WTC11 (cell line): ENCODE results near the gene APCS. TPM values are rescaled to one million over a fixed set of nuclear protein-coding genes. Genes with fewer than 3 reads are reported as not detected.

ENCODE experiments used
- ATAC-seq: fragments of 200-7000 bp; cut with Tn5 transposase; 2 replicates; pipeline ENCODE4 v1.10.0; 2021; ENCODE audit warnings: mild to moderate bottlenecking, moderate library complexity
- CTCF ChIA-PET: fragments of 300-600 bp; sonication (Branson Sonifier 250); formaldehyde crosslinking; loops from one replicate; lab custom pipeline; 2021; ENCODE audit warnings: antibody characterized with exemption; lab: Charles Lee
- POLR2A ChIA-PET: fragments of 350-600 bp; sonication (Branson Sonifier 250); formaldehyde crosslinking; loops from one replicate; lab custom pipeline; 2021; ENCODE audit warnings: antibody characterized with exemption; lab: Charles Lee
- DNase-seq: peaks from one replicate; pipeline ENCODE4 v3.0.0; 2021; ENCODE audit warnings: low spot score
- H3K27ac Mint-ChIP-seq: 2 replicates; pipeline ENCODE4 v1.8.0; 2021; ENCODE audit warnings: mixed read lengths
- H3K27me3 Mint-ChIP-seq: 2 replicates; pipeline ENCODE4 v1.8.0; 2021; ENCODE audit warnings: low read depth, mild to moderate bottlenecking, moderate library complexity, mixed read lengths
- H3K36me3 Mint-ChIP-seq: 2 replicates; pipeline ENCODE4 v1.8.0; 2021; ENCODE audit warnings: mixed read lengths
- H3K4me1 Mint-ChIP-seq: 2 replicates; pipeline ENCODE4 v1.8.0; 2022; ENCODE audit warnings: mixed read lengths
- H3K4me3 Mint-ChIP-seq: 2 replicates; pipeline ENCODE4 v1.8.0; 2021; ENCODE audit warnings: mild to moderate bottlenecking, moderate library complexity, mixed read lengths
- H3K9me3 Mint-ChIP-seq: 2 replicates; pipeline ENCODE4 v1.8.0; 2021; ENCODE audit warnings: mixed read lengths
- ETV6 ChIP-seq: sonication (generic); formaldehyde crosslinking; IDR thresholded peaks from 2 replicates; pipeline ENCODE4 v1.8.1; 2022; ENCODE audit warnings: mild to moderate bottlenecking, missing genetic modification reagents
- FOXJ3 ChIP-seq: sonication (generic); formaldehyde crosslinking; IDR thresholded peaks from 2 replicates; pipeline ENCODE4 v1.9.0; 2021; ENCODE audit warnings: missing genetic modification reagents, mild to moderate bottlenecking, borderline replicate concordance
- FOXP1 ChIP-seq: sonication (generic); formaldehyde crosslinking; IDR thresholded peaks from 2 replicates; pipeline ENCODE4 v1.8.0; 2022; ENCODE audit warnings: missing genetic modification reagents, mild to moderate bottlenecking, moderate library complexity, borderline replicate concordance
- GABPB1 ChIP-seq: sonication (generic); formaldehyde crosslinking; IDR thresholded peaks from 2 replicates; pipeline ENCODE4 v1.8.1; 2023; ENCODE audit warnings: mild to moderate bottlenecking, missing genetic modification reagents
- GRHL2 ChIP-seq: fragments of 250-450 bp; sonication (Bioruptor Pico); IDR thresholded peaks from 2 replicates; pipeline ENCODE4 v1.8.0; 2022; ENCODE audit warnings: mild to moderate bottlenecking, moderate library complexity; ENCODE audit not compliant: insufficient replicate concordance, severe bottlenecking
- JAZF1 ChIP-seq: fragments of 250-450 bp; sonication (Bioruptor Pico); IDR thresholded peaks from 2 replicates; pipeline ENCODE4 v1.9.0; 2021; ENCODE audit warnings: moderate library complexity, mild to moderate bottlenecking, inconsistent platforms
- NFYB ChIP-seq: sonication (generic); formaldehyde crosslinking; conservative IDR thresholded peaks from 2 replicates; pipeline ENCODE4 v1.8.0; 2022; ENCODE audit warnings: low read depth, missing genetic modification reagents
- NR3C1 ChIP-seq: sonication (generic); formaldehyde crosslinking; conservative IDR thresholded peaks from 2 replicates; pipeline ENCODE4 v1.8.1; 2023; ENCODE audit warnings: low read depth, mild to moderate bottlenecking, missing genetic modification reagents
- SOX15 ChIP-seq: fragments of 250-450 bp; sonication (Bioruptor Pico); IDR thresholded peaks from 2 replicates; pipeline ENCODE4 v1.9.0; 2021; ENCODE audit warnings: mild to moderate bottlenecking
- TP53 ChIP-seq: sonication (generic); formaldehyde crosslinking; IDR thresholded peaks from 2 replicates; pipeline ENCODE4 v1.8.1; 2023; ENCODE audit warnings: mild to moderate bottlenecking, missing genetic modification reagents
- ZNF219 ChIP-seq: sonication (generic); formaldehyde crosslinking; IDR thresholded peaks from 2 replicates; pipeline ENCODE4 v1.8.0; 2023; ENCODE audit warnings: missing genetic modification reagents, mild to moderate bottlenecking, borderline replicate concordance
- ZNF396 ChIP-seq: fragments of 250-450 bp; sonication (Bioruptor Pico); IDR thresholded peaks from 2 replicates; pipeline ENCODE4 v1.8.0; 2021; ENCODE audit warnings: mild to moderate bottlenecking, moderate library complexity, borderline replicate concordance
- ZNF671 ChIP-seq: fragments of 250-450 bp; sonication (Bioruptor Pico); IDR thresholded peaks from 2 replicates; pipeline ENCODE4 v1.8.0; 2021; ENCODE audit warnings: mild to moderate bottlenecking
- total RNA-seq: library from RNA; stranded (reverse); gene quantifications from 3 replicates; pipeline ENCODE4 v1.2.3, GENCODE V29; 2021
- TF ChIP-seq, protein P1 (sequence below): sonication (generic); formaldehyde crosslinking; IDR thresholded peaks from 2 replicates; pipeline ENCODE4 v1.8.1; 2022; ENCODE audit warnings: mild to moderate bottlenecking, missing genetic modification reagents, moderate library complexity, borderline replicate concordance
- TF ChIP-seq, protein P2 (sequence below): fragments of 250-450 bp; sonication (Bioruptor Pico); IDR thresholded peaks from 2 replicates; pipeline ENCODE4 v1.9.0; 2021; ENCODE audit warnings: mild to moderate bottlenecking
- TF ChIP-seq, protein P3 (sequence below): sonication (generic); formaldehyde crosslinking; IDR thresholded peaks from 2 replicates; pipeline ENCODE4 v1.8.1; 2023; ENCODE audit warnings: mild to moderate bottlenecking, moderate library complexity, missing genetic modification reagents
- TF ChIP-seq, protein P4 (sequence below): sonication (generic); formaldehyde crosslinking; IDR thresholded peaks from 2 replicates; pipeline ENCODE4 v1.8.0; 2022; ENCODE audit warnings: mild to moderate bottlenecking, missing genetic modification reagents
- TF ChIP-seq, protein P5 (sequence below): sonication (generic); formaldehyde crosslinking; IDR thresholded peaks from 2 replicates; pipeline ENCODE4 v1.8.0; 2022; ENCODE audit warnings: mild to moderate bottlenecking, missing genetic modification reagents

APCS gene
- total RNA-seq, 1 experiment from 2014 or later = 0.44 TPM

DNA sequence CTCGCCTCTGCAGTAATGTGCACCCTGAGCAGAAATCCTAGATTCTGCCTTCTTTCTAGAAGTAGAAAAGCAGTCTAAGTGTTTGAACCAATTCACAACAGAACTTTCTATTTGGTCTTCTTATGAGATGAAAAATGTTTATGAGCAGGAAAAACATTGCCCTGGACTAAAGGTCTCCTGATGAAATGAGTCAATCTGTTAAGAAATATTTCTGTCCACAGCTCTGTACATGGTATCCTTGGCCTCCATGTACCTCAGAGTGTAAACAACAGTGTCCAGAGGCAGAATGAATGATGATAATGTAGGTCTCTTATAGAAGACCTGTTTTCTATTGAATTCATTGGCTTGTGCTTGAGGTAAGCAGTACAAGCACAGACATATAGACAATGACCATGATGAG, 6.2 kb upstream of the APCS start (continued):
- TF ChIP-seq, protein P1, sequence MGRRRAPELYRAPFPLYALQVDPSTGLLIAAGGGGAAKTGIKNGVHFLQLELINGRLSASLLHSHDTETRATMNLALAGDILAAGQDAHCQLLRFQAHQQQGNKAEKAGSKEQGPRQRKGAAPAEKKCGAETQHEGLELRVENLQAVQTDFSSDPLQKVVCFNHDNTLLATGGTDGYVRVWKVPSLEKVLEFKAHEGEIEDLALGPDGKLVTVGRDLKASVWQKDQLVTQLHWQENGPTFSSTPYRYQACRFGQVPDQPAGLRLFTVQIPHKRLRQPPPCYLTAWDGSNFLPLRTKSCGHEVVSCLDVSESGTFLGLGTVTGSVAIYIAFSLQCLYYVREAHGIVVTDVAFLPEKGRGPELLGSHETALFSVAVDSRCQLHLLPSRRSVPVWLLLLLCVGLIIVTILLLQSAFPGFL (CRISPR knock-in tag) = no peak
- TF ChIP-seq SOX15 (CRISPR knock-in tag) = no peak
- TF ChIP-seq NFYB = no peak

DNA sequence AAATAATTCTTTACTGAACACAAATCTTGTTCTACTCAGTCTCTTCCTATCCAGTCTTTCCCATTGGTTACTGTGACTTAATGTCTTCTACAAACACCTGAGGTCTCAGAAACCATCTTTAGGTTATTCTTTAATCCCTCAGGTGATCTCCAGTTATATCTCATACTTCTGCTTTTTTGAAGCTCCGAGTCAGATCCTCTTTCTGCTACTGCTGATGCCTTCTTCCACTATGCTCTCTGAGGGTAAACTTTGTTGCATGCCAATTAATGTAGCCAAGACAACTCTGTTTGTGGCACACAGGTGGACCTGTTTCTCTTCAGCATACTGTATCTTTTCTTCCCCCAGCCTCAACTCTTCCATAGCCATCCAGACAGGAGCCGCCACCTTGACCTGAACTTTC, 3.1 kb upstream of the APCS start:
- ATAC-seq (no peak), DNase-seq (no peak)
- no peaks in the 10 kb centered on the region for H3K4me1 Mint-ChIP-seq
- TF ChIP-seq, protein P2, sequence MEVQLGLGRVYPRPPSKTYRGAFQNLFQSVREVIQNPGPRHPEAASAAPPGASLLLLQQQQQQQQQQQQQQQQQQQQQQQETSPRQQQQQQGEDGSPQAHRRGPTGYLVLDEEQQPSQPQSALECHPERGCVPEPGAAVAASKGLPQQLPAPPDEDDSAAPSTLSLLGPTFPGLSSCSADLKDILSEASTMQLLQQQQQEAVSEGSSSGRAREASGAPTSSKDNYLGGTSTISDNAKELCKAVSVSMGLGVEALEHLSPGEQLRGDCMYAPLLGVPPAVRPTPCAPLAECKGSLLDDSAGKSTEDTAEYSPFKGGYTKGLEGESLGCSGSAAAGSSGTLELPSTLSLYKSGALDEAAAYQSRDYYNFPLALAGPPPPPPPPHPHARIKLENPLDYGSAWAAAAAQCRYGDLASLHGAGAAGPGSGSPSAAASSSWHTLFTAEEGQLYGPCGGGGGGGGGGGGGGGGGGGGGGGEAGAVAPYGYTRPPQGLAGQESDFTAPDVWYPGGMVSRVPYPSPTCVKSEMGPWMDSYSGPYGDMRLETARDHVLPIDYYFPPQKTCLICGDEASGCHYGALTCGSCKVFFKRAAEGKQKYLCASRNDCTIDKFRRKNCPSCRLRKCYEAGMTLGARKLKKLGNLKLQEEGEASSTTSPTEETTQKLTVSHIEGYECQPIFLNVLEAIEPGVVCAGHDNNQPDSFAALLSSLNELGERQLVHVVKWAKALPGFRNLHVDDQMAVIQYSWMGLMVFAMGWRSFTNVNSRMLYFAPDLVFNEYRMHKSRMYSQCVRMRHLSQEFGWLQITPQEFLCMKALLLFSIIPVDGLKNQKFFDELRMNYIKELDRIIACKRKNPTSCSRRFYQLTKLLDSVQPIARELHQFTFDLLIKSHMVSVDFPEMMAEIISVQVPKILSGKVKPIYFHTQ (CRISPR knock-in tag) = no peak
- TF ChIP-seq TP53 (CRISPR knock-in tag) = no peak
- TF ChIP-seq FOXP1 (CRISPR knock-in tag) = no peak
- no peak for TF ChIP-seq ZNF671 (CRISPR knock-in tag)
- TF ChIP-seq, protein P3, sequence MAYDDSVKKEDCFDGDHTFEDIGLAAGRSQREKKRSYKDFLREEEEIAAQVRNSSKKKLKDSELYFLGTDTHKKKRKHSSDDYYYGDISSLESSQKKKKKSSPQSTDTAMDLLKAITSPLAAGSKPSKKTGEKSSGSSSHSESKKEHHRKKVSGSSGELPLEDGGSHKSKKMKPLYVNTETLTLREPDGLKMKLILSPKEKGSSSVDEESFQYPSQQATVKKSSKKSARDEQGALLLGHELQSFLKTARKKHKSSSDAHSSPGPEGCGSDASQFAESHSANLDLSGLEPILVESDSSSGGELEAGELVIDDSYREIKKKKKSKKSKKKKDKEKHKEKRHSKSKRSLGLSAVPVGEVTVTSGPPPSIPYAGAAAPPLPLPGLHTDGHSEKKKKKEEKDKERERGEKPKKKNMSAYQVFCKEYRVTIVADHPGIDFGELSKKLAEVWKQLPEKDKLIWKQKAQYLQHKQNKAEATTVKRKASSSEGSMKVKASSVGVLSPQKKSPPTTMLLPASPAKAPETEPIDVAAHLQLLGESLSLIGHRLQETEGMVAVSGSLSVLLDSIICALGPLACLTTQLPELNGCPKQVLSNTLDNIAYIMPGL = no peak
- TF ChIP-seq JAZF1 = no peak
- no peak for TF ChIP-seq SOX15 (CRISPR knock-in tag)
- TF ChIP-seq GABPB1 (CRISPR knock-in tag) = no peak
- TF ChIP-seq ETV6 (CRISPR knock-in tag) = no peak
- no peak for TF ChIP-seq ZNF219
- TF ChIP-seq, protein P4, sequence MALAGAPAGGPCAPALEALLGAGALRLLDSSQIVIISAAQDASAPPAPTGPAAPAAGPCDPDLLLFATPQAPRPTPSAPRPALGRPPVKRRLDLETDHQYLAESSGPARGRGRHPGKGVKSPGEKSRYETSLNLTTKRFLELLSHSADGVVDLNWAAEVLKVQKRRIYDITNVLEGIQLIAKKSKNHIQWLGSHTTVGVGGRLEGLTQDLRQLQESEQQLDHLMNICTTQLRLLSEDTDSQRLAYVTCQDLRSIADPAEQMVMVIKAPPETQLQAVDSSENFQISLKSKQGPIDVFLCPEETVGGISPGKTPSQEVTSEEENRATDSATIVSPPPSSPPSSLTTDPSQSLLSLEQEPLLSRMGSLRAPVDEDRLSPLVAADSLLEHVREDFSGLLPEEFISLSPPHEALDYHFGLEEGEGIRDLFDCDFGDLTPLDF (CRISPR knock-in tag) = no peak
- no peak for TF ChIP-seq FOXJ3
- TF ChIP-seq, protein P5, sequence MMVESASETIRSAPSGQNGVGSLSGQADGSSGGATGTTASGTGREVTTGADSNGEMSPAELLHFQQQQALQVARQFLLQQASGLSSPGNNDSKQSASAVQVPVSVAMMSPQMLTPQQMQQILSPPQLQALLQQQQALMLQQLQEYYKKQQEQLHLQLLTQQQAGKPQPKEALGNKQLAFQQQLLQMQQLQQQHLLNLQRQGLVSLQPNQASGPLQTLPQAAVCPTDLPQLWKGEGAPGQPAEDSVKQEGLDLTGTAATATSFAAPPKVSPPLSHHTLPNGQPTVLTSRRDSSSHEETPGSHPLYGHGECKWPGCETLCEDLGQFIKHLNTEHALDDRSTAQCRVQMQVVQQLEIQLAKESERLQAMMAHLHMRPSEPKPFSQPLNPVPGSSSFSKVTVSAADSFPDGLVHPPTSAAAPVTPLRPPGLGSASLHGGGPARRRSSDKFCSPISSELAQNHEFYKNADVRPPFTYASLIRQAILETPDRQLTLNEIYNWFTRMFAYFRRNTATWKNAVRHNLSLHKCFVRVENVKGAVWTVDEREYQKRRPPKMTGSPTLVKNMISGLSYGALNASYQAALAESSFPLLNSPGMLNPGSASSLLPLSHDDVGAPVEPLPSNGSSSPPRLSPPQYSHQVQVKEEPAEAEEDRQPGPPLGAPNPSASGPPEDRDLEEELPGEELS (CRISPR knock-in tag) = no peak
- no peak for TF ChIP-seq GRHL2 (CRISPR knock-in tag)
- TF ChIP-seq, protein P1 (CRISPR knock-in tag) = no peak
- no peak for TF ChIP-seq NR3C1 (CRISPR knock-in tag)
- TF ChIP-seq ZNF396 (CRISPR knock-in tag) = no peak
- no peaks in the 10 kb centered on the region for H3K27me3 Mint-ChIP-seq
- H3K9me3 Mint-ChIP-seq = no peaks in the 10 kb centered on the region
- H3K4me3 Mint-ChIP-seq = no peak overlapping the region
- H3K27ac Mint-ChIP-seq = no peak overlapping the region
- H3K36me3 Mint-ChIP-seq = no peaks in the 10 kb centered on the region
- POLR2A ChIA-PET = no interaction called here
- CTCF ChIA-PET = no interaction called here
